ENCODE measurements around the gene HNF4A.

DNA sequence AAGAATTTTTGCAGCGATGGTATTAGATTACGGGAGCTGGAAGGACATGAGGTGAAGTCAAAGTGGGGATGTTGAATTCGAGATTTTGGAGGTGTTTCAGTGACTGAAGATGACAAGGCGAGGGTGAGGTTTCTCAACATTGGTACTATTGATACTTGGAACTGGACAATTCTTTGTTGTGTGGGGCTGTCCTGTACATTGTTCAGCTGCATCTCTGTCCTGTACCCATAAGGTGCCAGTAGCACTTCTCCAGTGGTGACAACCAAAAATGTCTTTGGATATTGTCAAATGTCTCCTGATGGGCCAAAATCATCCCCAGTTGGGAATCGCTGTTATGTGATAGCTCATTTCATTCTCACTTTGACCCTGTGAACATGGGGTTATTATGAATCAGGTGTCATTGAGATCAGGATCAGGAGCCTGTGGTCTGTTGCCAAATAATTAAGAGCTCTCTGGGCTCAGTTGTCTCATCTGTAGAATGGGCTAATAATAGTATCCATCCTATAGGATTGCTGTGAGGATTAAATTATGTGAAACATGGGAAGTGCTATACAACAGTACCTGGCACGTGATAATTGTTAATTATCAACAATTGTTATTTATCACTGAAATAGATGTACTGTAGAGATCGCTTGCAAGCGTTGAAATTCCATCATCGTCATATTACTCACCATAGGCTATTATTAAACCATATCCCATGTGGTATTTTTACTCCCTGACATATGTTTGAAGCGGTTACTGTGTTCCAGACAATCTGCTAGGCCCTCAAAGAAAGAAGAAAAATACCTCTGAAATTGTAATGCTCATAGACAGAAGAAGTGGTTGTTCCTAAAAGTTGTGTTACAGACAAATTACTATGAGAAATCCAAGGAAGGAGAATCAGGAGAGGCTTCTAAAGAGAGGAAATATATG is 71.6 kb downstream of the HNF4A start:
- TF ChIP-seq, protein P1, sequence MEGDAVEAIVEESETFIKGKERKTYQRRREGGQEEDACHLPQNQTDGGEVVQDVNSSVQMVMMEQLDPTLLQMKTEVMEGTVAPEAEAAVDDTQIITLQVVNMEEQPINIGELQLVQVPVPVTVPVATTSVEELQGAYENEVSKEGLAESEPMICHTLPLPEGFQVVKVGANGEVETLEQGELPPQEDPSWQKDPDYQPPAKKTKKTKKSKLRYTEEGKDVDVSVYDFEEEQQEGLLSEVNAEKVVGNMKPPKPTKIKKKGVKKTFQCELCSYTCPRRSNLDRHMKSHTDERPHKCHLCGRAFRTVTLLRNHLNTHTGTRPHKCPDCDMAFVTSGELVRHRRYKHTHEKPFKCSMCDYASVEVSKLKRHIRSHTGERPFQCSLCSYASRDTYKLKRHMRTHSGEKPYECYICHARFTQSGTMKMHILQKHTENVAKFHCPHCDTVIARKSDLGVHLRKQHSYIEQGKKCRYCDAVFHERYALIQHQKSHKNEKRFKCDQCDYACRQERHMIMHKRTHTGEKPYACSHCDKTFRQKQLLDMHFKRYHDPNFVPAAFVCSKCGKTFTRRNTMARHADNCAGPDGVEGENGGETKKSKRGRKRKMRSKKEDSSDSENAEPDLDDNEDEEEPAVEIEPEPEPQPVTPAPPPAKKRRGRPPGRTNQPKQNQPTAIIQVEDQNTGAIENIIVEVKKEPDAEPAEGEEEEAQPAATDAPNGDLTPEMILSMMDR (IDR thresholded peaks at IDR 0.05): no peak
- no peak for TF ChIP-seq POLR2A (IDR thresholded peaks at IDR 0.05)
